Measurements from ENCODE around the gene MGST2. TPM values are rescaled to one million over a fixed set of nuclear protein-coding genes. Genes with fewer than 3 reads are reported as not detected.

MGST2 gene
- total RNA-seq, 1 experiment from 2014 or later: 14.9 TPM

- TF ChIP-seq AFF4 (CRISPR knock-in tag; IDR thresholded peaks at IDR 0.05; ENCODE audit: borderline replicate concordance) (no peak), ZNF532 (CRISPR knock-in tag; IDR thresholded peaks at IDR 0.05; ENCODE audit: borderline replicate concordance) (no peak), RELA (CRISPR knock-in tag; IDR thresholded peaks at IDR 0.05; ENCODE audit: borderline replicate concordance) (no peak), MYBL2 (CRISPR knock-in tag; IDR thresholded peaks at IDR 0.05) (no peak), ERG (CRISPR knock-in tag; IDR thresholded peaks at IDR 0.05) (no peak), ZNF512 (CRISPR knock-in tag; IDR thresholded peaks at IDR 0.05; ENCODE audit: borderline replicate concordance) (no peak), GTF2I (CRISPR knock-in tag; conservative IDR thresholded peaks at IDR 0.05) (no peak), USF1 (CRISPR knock-in tag; IDR thresholded peaks at IDR 0.05) (no peak), KAT7 (CRISPR knock-in tag; IDR thresholded peaks at IDR 0.05; ENCODE audit: borderline replicate concordance) (no peak), JAZF1 (CRISPR knock-in tag; IDR thresholded peaks at IDR 0.05) (no peak), FOXK1 (CRISPR knock-in tag; IDR thresholded peaks at IDR 0.05) (no peak)
These were observed 44.0 kb downstream of the MGST2 start (continued) for GRCh38 chr4:139709660-139710059.

GRCh38 chr4:139710073-139710472 lies 44.5 kb downstream of the MGST2 start:
- TF ChIP-seq ZNF232 (CRISPR knock-in tag; IDR thresholded peaks at IDR 0.05) (no peak), GABPB1 (CRISPR knock-in tag; IDR thresholded peaks at IDR 0.05) (no peak), USF1 (CRISPR knock-in tag; IDR thresholded peaks at IDR 0.05) (no peak), MXD4 (CRISPR knock-in tag; IDR thresholded peaks at IDR 0.05; ENCODE audit: borderline replicate concordance) (no peak), ZNF317 (CRISPR knock-in tag; IDR thresholded peaks at IDR 0.05; ENCODE audit: borderline replicate concordance, low read depth) (no peak), TEAD1 (CRISPR knock-in tag; IDR thresholded peaks at IDR 0.05) (no peak), FOXP1 (CRISPR knock-in tag; IDR thresholded peaks at IDR 0.05; ENCODE audit: borderline replicate concordance) (no peak), MYBL2 (CRISPR knock-in tag; IDR thresholded peaks at IDR 0.05) (no peak)
- no peaks in the 10 kb centered on the region for H3K4me1 Mint-ChIP-seq
- H3K36me3 Mint-ChIP-seq: peaks cover 19% of the 10 kb centered on the region
- peaks cover 22% of the 10 kb centered on the region for H3K9me3 Mint-ChIP-seq
- ChIA-PET CTCF (interaction anchor here (1.4 kb wide), 1 partner anchor 53 kb away, joined by 5 read pairs; no protein-coding TSS in a partner anchor), POLR2A (interaction anchor here (0.6 kb wide), 1 partner anchor 10 kb away, joined by 6 read pairs; no protein-coding TSS in a partner anchor)
- ATAC-seq: no peak
- H3K4me3 Mint-ChIP-seq: no peak overlapping the region
- H3K27me3 Mint-ChIP-seq (ENCODE audit: low read depth): peaks cover 46% of the 10 kb centered on the region
- H3K27ac Mint-ChIP-seq: no peak overlapping the region
- DNase-seq (ENCODE audit: low spot score): no peak
